Psoas muscle (tissue), 8 donors: Measurements from ENCODE around the gene ALKBH5. TPM values are rescaled to one million over a fixed set of nuclear protein-coding genes. Genes with fewer than 3 reads are reported as not detected.

Experiments
- ATAC-seq, 4 donors: fragments of 200-7000 bp; cut with Tn5 transposase; one replicate each; pipeline ENCODE4 v1.9.1; 2020; ENCODE audit warnings: moderate library complexity in 3 of 4, mild to moderate bottlenecking in 2 of 4
- DNase-seq, 2 donors: peaks; one replicate each; pipeline ENCODE4 v3.0.0-alpha.2; 2020
- H3K27ac ChIP-seq: fragments of 200-600 bp; one replicate; pipeline ENCODE4 v1.8.0; 2022
- H3K27me3 ChIP-seq, 3 donors: fragments of 200-600 bp in 1 of 3; one replicate each; pipeline versions ENCODE4 v1.6.1 to v1.8.0; 2013 to 2022; ENCODE audit warnings: low read length in 2 of 3, mild to moderate bottlenecking in 2 of 3, moderate library complexity in 1 of 3; ENCODE audit not compliant: insufficient read depth in 3 of 3
- H3K36me3 ChIP-seq, 2 donors: fragments of 200-600 bp in 1 of 2; one replicate each; pipeline versions ENCODE4 v1.6.1 to v1.8.0; 2013 to 2022; ENCODE audit warnings: low read depth in 1 of 2, mild to moderate bottlenecking in 1 of 2, moderate library complexity in 1 of 2; ENCODE audit not compliant: insufficient read depth in 1 of 2
- H3K4me1 ChIP-seq: fragments of 200-600 bp; one replicate; pipeline ENCODE4 v1.8.0; 2022
- H3K4me3 ChIP-seq: fragments of 200-600 bp; one replicate; pipeline ENCODE4 v1.8.0; 2022; ENCODE audit warnings: mild to moderate bottlenecking
- H3K9me3 ChIP-seq: fragments of 200-600 bp; one replicate; pipeline ENCODE4 v1.8.0; 2022
- CTCF ChIP-seq: fragments of 200-600 bp; IDR thresholded peaks from one replicate; pipeline ENCODE4 v1.8.0; 2022; ENCODE audit warnings: antibody characterized with exemption
- WGBS, 3 donors: extraction: QIAGEN DNeasy Blood & Tissue Kit; methylation state at CpG; one replicate each; pipeline versions ENCODE4 v1.1.6 to v1.1.7; 2013; 5-methylcytosine and 5-hydroxymethylcytosine counted together
- intact Hi-C, 2 donors: fragments of 100-400 bp; cut with DNase I; formaldehyde crosslinking; loops; one replicate each; pipeline versions ENCODE4 v1.11.0 to v1.14.2; 2022
- polyA plus RNA-seq, 3 donors: library from polyadenylated mRNA; stranded (reverse); fragments of 200-250 nt; gene quantifications; one replicate each; pipeline ENCODE4 v1.2.3, GENCODE V29; 2013
- total RNA-seq, 4 donors: library from RNA; stranded (reverse); fragmentation: NEBNext Ultra II Directional in 2 of 4; extraction: Animal tissue kit (Norgen Biotek cat#: 25700) in 2 of 4; gene quantifications; one replicate each; pipeline versions ENCODE4 v1.2.1 to v1.2.4, GENCODE V29; 2021 to 2023
- donor health status: healthy with polysubstance abuse.
- donor health status: DM: no; HTN: no; CAD: no; lungs with moderate emphysema.
- donor health status: Bipolar disorder and iron deficiency.
- donor health status: healthy.
- donor health status: DM: yes; HTN: yes; CAD: no.
- donor health status: DM: no; HTN: no; CAD: no.
- donor health status: DM: no; HTN: no; CAD: no.
- donor health status: DM: yes; HTN: yes; CAD: no.

ALKBH5 gene
- total and polyA plus RNA-seq, 7 donors = 91.7 to 235 (median 206) TPM

GRCh38 chr17:18240449-18240848 lies 56.8 kb downstream of the ALKBH5 start:
- ATAC-seq = peak in 1 of 4 donors; percentile 1
- H3K4me1 ChIP-seq = no peaks in the 10 kb centered on the region
- 87 to 91% (median 90%) methylated on average over 17 to 19 of the region's 19 CpGs for WGBS, 3 donors
- no peak overlapping the region for H3K4me3 ChIP-seq
- no peak for TF ChIP-seq CTCF
- no peaks in the 10 kb centered on the region for H3K9me3 ChIP-seq
- intact Hi-C loops = no loop called here
- H3K27ac ChIP-seq = no peak overlapping the region
- DNase-seq = no peak
- no peaks in the 10 kb centered on the region for H3K27me3 ChIP-seq
- H3K36me3 ChIP-seq = peaks cover 0 to 71% of the 10 kb centered on the region in 2 donors

GRCh38 chr17:18241229-18241871 lies 57.7 kb downstream of the ALKBH5 start:
- TF ChIP-seq CTCF = no peak
- H3K27me3 ChIP-seq = no peaks in the 10 kb centered on the region
- no peak overlapping the region for H3K27ac ChIP-seq
- ATAC-seq = peak in 1 of 4 donors; percentile 21
- DNase-seq = no peak
- H3K4me1 ChIP-seq = no peaks in the 10 kb centered on the region
- no peaks in the 10 kb centered on the region for H3K9me3 ChIP-seq
- no peak overlapping the region for H3K4me3 ChIP-seq
- 80 to 85% (median 85%) methylated on average over 27 to 28 of the region's 28 CpGs for WGBS, 3 donors
- intact Hi-C loops = no loop called here
- peaks cover 0 to 73% of the 10 kb centered on the region in 2 donors for H3K36me3 ChIP-seq

GRCh38 chr17:18245038-18245776 lies 61.6 kb downstream of the ALKBH5 start:
- peaks cover 3% of the 10 kb centered on the region for H3K4me1 ChIP-seq
- no peak overlapping the region for H3K4me3 ChIP-seq
- no peaks in the 10 kb centered on the region for H3K9me3 ChIP-seq
- 82 to 87% (median 85%) methylated on average over 21 of the region's 21 CpGs for WGBS, 3 donors
- H3K27ac ChIP-seq = no peak overlapping the region
- H3K36me3 ChIP-seq = peaks cover 8 to 91% of the 10 kb centered on the region in 2 donors
- no peak for TF ChIP-seq CTCF
- ATAC-seq (no peak), DNase-seq (no peak)
- intact Hi-C loops = no loop called here
- no peaks in the 10 kb centered on the region for H3K27me3 ChIP-seq

GRCh38 chr17:18246109-18246725 lies 62.6 kb downstream of the ALKBH5 start:
- DNase-seq (no peak), ATAC-seq (no peak)
- no peak overlapping the region for H3K27ac ChIP-seq
- H3K27me3 ChIP-seq = no peaks in the 10 kb centered on the region
- WGBS, 3 donors = 86 to 88% (median 87%) methylated on average over 18 to 24 of the region's 24 CpGs
- peaks cover 12 to 93% of the 10 kb centered on the region in 2 donors for H3K36me3 ChIP-seq
- TF ChIP-seq CTCF = no peak
- peaks cover 3% of the 10 kb centered on the region for H3K4me1 ChIP-seq
- H3K4me3 ChIP-seq = no peak overlapping the region
- intact Hi-C loops = no loop called here
- no peaks in the 10 kb centered on the region for H3K9me3 ChIP-seq
